HG02798 (cell line): ENCODE measurements around the gene PSMC3.

Experiments used
- ATAC-seq: cut with Tn5 transposase; IDR thresholded peaks from one replicate; pipeline ENCODE4 v1.9.1; 2021; ENCODE audit warnings: mild to moderate bottlenecking; ENCODE audit not compliant: unreplicated experiment, poor library complexity

Gene PSMC3

DNA sequence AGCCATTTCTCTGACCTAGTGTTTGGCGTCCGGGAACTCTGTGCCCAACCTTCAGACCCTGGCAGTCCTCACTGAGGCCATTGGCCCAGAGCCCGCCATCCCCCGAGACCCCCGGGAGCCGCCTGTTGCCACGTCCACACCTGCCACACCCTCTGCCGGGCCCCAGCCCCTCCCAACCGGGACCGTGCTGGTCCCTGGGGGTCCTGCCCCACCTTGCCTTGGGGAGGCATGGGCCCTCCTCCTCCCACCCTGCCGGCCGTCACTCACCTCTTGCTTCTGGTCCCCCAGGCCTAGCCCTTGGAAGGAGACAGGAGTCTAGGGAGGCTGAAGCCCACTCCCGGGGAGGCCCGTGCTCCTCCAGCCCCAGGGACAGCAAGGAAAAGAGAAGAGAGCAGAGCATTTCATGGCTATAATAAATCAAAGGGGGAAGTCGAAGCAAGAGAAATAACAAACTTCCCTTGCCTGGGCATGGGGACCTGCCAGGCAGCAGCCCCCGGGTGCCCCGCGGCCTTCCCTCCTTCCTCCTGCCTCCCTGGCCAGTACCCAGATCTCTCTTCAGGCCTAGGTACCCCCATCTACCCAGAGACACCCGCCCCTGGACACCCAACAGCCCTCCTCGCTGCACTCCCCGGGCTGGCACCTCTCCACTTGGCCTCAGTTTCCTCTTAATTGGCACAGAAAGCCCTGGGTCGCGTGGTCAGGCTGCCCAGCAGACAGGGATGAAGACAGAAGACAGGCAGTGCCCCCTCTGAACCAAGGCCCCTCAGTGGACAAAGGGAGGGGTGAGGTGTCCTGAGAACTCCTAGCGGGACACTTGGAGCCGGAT lies 30.8 kb downstream of the PSMC3 start:
- ATAC-seq: no peak

DNA sequence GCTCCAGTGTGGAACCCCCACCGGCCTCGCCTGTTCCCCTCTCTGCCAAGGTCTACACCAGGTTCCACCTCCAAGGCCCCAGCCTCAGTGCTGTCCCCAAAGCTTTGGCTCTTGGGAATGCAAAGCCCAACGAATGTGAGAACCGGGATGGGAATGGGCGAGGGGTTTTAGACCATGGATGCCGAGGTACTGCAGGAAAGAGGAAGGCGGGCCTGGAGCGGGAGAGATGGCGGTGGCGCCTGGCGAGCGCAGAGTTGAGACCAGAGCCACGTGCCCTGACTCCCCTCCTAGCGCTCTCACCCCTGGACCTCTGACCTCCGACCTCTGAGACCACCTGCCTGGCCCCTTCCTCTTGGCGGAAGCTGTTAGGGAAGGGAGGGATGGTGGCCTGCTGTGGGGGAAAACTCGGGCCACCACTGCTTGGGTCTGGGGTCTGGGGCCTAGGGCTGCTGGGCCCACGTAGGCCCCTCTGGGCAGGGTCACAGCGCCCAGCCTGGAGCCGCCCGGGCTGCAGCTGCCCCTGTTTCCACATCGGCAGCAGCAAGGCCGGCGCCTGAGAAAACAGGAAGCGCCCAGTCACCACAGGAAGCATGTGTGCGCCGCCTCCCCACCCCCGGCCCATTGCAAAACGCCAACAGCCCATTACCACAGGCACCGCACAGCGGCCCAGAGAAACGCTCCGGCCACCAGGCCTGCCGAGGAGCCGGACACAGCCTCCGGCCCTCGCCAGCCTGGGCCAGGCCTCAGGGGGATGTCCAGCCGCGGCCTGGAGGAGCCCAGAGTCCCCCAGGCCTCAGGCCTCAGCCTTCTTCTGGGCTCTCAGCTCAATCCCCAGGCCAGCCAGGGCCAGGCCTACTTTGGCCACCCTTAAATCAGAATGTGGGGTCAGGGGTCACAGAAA lies 31.7 kb downstream of the PSMC3 start:
- peak; percentile 45 for ATAC-seq

GRCh38 chr11:47394050-47394321 lies 32.3 kb downstream of the PSMC3 start:
- no peak for ATAC-seq

DNA sequence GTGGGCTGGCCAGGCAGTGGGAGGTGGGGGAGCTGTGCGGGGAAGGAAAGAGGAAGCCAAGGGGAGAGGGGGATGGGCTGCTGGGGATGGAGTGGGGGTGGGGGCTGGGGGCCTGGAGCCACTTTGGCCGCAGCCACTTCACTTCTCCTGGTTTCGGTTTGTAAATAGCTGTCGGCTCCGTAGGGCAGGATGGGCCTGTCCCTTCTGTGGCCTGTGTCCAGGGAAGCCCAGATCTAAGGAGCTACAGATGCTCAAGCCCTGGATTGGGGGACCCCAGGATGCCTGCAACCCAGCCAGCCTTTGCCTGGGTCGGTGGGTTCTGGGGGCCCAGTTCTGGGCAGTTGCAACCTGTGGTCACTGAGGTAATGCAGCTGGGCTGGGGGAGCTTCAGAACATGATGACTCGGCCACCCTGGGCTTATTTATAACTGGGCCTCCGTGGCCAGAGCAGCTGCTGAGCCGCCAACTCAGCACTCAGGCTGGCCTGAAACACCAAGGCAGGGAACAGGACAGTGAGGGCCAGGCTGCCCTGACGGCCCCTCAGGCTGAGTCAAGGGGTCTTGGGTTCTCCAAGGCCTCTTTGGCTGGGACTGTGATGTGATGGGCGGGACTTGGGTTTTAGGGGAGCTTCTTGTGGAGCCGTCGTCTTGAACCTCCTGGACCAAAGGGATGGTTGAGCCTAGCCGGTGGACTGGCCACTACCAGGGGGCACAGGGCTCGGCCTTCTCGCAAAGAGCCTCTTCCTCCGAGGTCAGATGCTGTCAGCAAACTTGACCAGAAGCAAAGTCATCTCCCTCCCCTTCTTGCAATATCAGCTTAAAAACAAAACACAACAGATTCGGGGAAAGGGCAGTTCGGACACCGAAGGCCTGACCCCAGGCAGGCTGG lies 32.8 kb downstream of the PSMC3 start:
- ATAC-seq: no peak

- no peak for ATAC-seq
Observed at GRCh38 chr11:47392546-47393162, 33.6 kb downstream of the PSMC3 start.

GRCh38 chr11:47391711-47392432 lies 34.4 kb downstream of the PSMC3 start:
- no peak for ATAC-seq

DNA sequence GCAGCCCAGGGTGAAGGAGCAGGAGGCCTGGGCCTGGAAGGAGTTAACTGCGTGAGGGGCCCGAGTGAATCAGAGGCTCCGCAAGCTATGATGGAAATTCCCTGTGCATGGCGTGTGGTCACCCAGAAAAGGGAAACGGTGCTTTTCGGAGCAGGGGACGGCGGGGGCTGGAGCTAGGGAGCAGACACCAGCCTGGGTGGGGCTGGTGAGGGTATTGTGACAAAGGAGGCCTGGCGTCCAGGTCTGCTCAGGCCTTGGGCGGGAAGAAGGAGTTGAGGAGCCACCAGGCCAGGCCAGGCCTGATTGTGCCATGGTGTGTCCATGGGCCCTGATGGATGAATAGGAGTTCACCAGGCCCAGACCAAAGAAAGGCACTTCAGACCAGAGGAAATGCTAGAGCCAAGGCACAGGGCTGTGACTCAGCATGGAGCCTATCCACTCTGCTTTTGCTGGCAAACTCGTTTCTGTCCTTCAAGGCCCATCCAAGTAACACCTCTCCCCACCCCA lies 35.1 kb downstream of the PSMC3 start:
- no peak for ATAC-seq

DNA sequence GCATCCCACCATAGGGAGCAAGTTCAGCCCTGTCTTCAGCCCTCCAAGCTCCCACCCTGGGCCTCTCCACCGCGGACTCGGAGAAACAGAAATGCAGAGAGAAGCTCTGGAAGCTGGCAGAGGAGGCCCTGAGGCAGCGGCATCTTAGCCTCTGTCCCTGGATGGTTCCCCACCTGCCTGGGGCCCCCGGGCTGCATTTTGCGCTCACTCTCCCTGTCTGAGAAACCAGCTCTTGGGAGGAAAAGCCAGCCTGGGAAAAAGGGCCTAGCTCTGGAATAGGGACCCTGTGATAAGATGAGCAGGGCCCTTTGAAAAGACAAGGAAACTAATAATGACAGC lies 35.8 kb downstream of the PSMC3 start:
- no peak for ATAC-seq

DNA sequence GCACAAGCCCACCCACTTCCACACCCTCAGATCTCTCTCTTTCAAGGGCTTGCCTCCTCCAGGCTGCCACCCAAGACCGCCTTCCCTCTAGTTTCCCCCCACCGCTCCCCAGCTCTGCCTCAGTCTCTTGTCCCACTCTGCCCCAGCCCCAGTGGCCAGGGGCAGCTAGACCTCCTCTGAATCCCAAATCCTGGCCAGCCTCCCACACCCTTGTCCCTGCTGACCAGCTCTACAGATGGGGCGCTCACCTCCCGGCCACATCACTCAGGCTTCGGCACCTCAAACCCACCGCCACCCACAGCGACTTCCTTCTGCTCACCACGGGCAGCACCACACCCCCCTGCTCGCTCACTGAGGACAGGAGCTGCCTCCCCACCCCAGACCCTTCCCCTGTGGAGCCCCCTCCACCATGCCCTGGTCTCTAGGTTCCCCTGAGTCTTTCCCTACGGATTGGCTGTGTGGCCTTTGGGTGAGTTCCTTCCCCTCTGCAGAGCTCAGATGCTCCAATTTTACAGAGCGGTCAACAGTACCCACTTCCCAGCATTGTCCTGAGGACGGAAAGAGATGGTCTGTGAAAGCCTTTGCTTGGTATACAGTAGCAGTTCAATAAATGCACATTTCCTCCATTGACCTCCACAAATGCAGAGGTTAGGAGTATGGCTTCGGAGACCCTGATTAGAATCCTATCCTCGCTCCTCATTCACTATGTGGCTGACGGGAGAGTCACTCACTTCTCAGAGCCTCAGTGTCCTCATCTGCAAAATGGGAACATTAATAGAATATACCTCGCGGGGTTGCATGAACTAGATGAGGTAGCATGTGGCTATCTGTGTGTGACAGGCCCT lies 36.4 kb downstream of the PSMC3 start:
- no peak for ATAC-seq

GRCh38 chr11:47388697-47389576 lies 37.3 kb downstream of the PSMC3 start:
- no peak for ATAC-seq

GRCh38 chr11:47387944-47388696 lies 38.1 kb downstream of the PSMC3 start:
- ATAC-seq: no peak

DNA sequence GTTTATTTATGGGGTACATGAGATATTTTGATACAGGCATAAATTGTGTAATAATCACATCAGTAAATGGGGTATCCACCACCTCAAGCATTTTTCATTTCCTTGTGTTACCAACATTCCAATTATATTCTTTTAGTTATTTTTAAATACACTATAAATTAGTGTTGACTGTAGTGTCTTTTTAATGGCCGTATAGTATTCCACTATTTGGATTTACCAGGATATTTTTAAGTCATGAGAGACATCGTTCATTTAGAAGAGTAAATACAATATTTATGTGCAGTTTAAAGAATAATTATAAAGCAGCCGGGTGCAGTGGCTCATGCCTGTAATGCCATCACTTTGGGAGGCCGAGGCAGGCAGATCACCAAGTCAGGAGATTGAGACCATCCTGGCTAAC lies 41.7 kb downstream of the PSMC3 start:
- ATAC-seq: no peak

GRCh38 chr11:47383071-47383470 lies 43.2 kb downstream of the PSMC3 start:
- no peak for ATAC-seq

GRCh38 chr11:47380078-47380477 lies 46.2 kb downstream of the PSMC3 start:
- no peak for ATAC-seq

DNA sequence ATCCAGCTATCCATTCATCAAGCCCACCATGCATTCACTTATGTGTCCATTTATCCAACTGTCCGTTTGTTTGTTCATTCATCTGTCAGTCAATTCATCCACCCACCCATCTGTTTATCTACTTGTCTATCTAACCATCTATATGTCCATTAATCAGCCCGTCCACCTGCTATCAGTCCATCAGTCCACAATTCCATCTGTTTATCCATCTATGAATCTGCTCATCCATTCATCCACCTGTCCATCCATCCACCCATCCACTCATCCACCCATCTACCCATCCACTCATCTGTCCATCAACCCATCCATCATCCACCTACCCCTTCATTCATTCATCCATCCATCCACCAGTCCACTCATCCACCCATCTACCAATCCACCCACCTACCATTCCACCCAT lies 46.9 kb downstream of the PSMC3 start:
- ATAC-seq: no peak

GRCh38 chr11:47378836-47379170 lies 47.4 kb downstream of the PSMC3 start:
- ATAC-seq: peak; percentile 1
